DMS 273 treated with DMSO at 0.1 percent for 48 hours (cell line): Measurements from ENCODE around the gene MAPKAPK3.

Experiments
- DNase-seq: peaks from one replicate; lab custom pipeline; 2025; lab: John Stamatoyannopoulos, UW

MAPKAPK3 gene

DNA sequence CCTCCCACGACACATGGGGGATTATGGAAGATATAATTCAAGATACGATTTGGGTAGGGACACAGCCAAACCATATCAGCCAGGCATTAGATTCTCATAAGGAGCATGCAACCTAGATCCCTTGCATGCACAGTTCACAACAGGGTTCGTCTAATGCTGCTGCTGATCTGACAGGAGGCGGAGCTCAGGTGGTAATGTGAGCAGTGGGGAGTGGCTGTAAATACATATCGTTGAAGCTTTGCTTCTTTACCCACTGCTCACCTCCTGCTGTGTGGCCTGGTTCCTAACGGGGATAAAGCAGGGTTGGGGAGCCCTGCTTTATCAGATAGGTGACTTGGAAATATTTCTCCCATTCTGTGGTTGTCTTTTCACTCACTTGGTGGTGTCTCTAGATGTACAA is 72.6 kb downstream of the MAPKAPK3 start:
- DNase-seq, result no peak

- no peak for DNase-seq
These were observed 78.1 kb downstream of the MAPKAPK3 start for GRCh38 chr3:50695031-50695430.

GRCh38 chr3:50696276-50696675 is 79.3 kb downstream of the MAPKAPK3 start:
- no peak for DNase-seq

DNA sequence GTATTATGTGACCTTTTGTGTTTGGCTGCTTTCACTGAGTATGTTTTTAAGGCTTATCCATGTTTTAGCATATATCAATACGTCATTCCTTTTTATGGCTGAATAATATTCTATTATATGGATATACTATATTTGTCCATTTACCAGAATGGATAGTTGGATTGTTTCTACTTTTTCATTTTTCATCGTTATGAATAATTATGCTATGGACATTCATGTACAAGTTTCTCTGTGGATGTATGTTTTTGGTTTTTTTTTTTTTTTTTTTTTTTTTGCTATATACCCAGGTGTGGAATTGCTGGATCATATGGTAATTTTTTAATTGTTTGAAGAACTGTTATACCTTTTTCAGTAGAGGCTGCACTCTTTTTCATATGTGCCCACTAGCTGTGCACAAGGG is 81.3 kb downstream of the MAPKAPK3 start:
- no peak for DNase-seq
